Measurements from ENCODE around the gene ARMC6. TPM values are rescaled to one million over a fixed set of nuclear protein-coding genes. Genes with fewer than 3 reads are reported as not detected.
A peak's percentile ranks its signal among the peaks of the same experiment; 100 is the strongest.

Gene ARMC6
- total RNA-seq = 34.7 TPM

GRCh38 chr19:19033426-19034203, at the start of gene ARMC6, which contains the start of gene SUGP2:
Gene ARMC6, plus strand, starts transcription at chr19:19033603. Its CDS starts 607 bp downstream, at chr19:19034210.
Gene SUGP2, minus strand, starts transcription at chr19:19033517. Its CDS starts 2,446 bp downstream, at chr19:19031071.
- H3K9me3 ChIP-seq = no peaks in the 10 kb centered on the region
- H3K36me3 ChIP-seq = peaks cover 10 to 21% of the 10 kb centered on the region in 2 donors
- no peaks in the 10 kb centered on the region for H3K27me3 ChIP-seq
- intact Hi-C loops (cut with DNase I) = loop anchor here (1.0 to 5.0 kb wide), 2 partner anchors 30 to 116 kb away; partner anchors contain the start of genes COPE, DDX49 and SLC25A42
- peak; percentile 46 to 90 for DNase-seq (ENCODE audit: low spot score in 2 of 2)
- peak within 1 kb of the TSS; percentile 92 to 96 for H3K4me3 ChIP-seq
- H3K4me1 ChIP-seq = peaks cover 5 to 14% of the 10 kb centered on the region in 2 donors
- TF ChIP-seq CTCF (IDR thresholded peaks at IDR 0.05) = peak; percentile 7 to 49 (median 16)
- peak within 1 kb of the TSS; percentile 85 to 94 for H3K27ac ChIP-seq

GRCh38 chr19:18984251-18984650, 49.2 kb upstream of the ARMC6 start:
- Histone ChIP-seq H3K27me3 (no peaks in the 10 kb centered on the region), H3K4me1 (no peaks in the 10 kb centered on the region), H3K9me3 (no peaks in the 10 kb centered on the region), H3K4me3 (no peak overlapping the region), H3K27ac (no peak overlapping the region), H3K36me3 (no peaks in the 10 kb centered on the region)
- DNase-seq (ENCODE audit: low spot score in 2 of 2) = no peak
- TF ChIP-seq CTCF (IDR thresholded peaks at IDR 0.05) = no peak
- intact Hi-C loops (cut with DNase I) = no loop called here

- intact Hi-C loops (cut with DNase I) = loop anchor here (5.0 kb wide), 1 partner anchor 43 kb away; the partner anchor contains the start of gene HOMER3
- no peak for TF ChIP-seq CTCF (IDR thresholded peaks at IDR 0.05)
- no peaks in the 10 kb centered on the region for H3K9me3 ChIP-seq
- H3K36me3 ChIP-seq = no peaks in the 10 kb centered on the region
- H3K4me1 ChIP-seq = no peaks in the 10 kb centered on the region
- H3K4me3 ChIP-seq = no peak overlapping the region
- no peak overlapping the region for H3K27ac ChIP-seq
- H3K27me3 ChIP-seq = no peaks in the 10 kb centered on the region
- no peak for DNase-seq (ENCODE audit: low spot score in 2 of 2)
Measured at GRCh38 chr19:18985257-18985656, 48.1 kb upstream of the ARMC6 start.

- no peaks in the 10 kb centered on the region for H3K4me1 ChIP-seq
- peaks cover 1 to 7% of the 10 kb centered on the region in 2 donors for H3K36me3 ChIP-seq
- intact Hi-C loops (cut with DNase I) = loop anchor here (5.0 kb wide), 1 partner anchor 45 kb away; the partner anchor contains the start of gene HOMER3
- no peak for TF ChIP-seq CTCF (IDR thresholded peaks at IDR 0.05)
- H3K27me3 ChIP-seq = no peaks in the 10 kb centered on the region
- H3K9me3 ChIP-seq = no peaks in the 10 kb centered on the region
- H3K4me3 ChIP-seq = no peak overlapping the region
- H3K27ac ChIP-seq = no peak overlapping the region
- DNase-seq (ENCODE audit: low spot score in 2 of 2) = no peak
Measured at GRCh38 chr19:18987456-18987855, 45.9 kb upstream of the ARMC6 start.

- no peak for TF ChIP-seq CTCF (IDR thresholded peaks at IDR 0.05)
- no peak overlapping the region for H3K27ac ChIP-seq
- peaks cover 16 to 25% of the 10 kb centered on the region in 2 donors for H3K36me3 ChIP-seq
- no peak for DNase-seq (ENCODE audit: low spot score in 2 of 2)
- intact Hi-C loops (cut with DNase I) = loop anchor here (5.0 kb wide), 1 partner anchor 47 kb away; the partner anchor contains the start of gene HOMER3
- no peaks in the 10 kb centered on the region for H3K9me3 ChIP-seq
- no peaks in the 10 kb centered on the region for H3K4me1 ChIP-seq
- H3K4me3 ChIP-seq = no peak overlapping the region
- no peaks in the 10 kb centered on the region for H3K27me3 ChIP-seq
Measured at GRCh38 chr19:18989316-18989715, 44.1 kb upstream of the ARMC6 start.

All from ascending aorta (tissue), 2 donors.